Activated naive CD8-positive, alpha-beta T cell treated with anti-CD3 and anti-CD28 coated beads, Interleukin-2, amount 50 U/mL, for 16 hours (primary cell): ENCODE results near the gene KLHDC1.
"Not testable (repeated sequence)": the region's sequence is repeated elsewhere in the genome, so short reads cannot be mapped to it uniquely, and the experiment has no call there.

ENCODE experiments used
- DNase-seq: peaks from one replicate; pipeline ENCODE4 v3.0.0-alpha.2; 2020; ENCODE audit warnings: low read depth, low spot score

The KLHDC1 gene, protein sequence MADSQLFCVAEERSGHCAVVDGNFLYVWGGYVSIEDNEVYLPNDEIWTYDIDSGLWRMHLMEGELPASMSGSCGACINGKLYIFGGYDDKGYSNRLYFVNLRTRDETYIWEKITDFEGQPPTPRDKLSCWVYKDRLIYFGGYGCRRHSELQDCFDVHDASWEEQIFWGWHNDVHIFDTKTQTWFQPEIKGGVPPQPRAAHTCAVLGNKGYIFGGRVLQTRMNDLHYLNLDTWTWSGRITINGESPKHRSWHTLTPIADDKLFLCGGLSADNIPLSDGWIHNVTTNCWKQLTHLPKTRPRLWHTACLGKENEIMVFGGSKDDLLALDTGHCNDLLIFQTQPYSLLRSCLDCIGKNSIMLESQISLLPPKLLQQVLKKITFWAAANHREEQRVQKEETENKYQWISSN

DNA sequence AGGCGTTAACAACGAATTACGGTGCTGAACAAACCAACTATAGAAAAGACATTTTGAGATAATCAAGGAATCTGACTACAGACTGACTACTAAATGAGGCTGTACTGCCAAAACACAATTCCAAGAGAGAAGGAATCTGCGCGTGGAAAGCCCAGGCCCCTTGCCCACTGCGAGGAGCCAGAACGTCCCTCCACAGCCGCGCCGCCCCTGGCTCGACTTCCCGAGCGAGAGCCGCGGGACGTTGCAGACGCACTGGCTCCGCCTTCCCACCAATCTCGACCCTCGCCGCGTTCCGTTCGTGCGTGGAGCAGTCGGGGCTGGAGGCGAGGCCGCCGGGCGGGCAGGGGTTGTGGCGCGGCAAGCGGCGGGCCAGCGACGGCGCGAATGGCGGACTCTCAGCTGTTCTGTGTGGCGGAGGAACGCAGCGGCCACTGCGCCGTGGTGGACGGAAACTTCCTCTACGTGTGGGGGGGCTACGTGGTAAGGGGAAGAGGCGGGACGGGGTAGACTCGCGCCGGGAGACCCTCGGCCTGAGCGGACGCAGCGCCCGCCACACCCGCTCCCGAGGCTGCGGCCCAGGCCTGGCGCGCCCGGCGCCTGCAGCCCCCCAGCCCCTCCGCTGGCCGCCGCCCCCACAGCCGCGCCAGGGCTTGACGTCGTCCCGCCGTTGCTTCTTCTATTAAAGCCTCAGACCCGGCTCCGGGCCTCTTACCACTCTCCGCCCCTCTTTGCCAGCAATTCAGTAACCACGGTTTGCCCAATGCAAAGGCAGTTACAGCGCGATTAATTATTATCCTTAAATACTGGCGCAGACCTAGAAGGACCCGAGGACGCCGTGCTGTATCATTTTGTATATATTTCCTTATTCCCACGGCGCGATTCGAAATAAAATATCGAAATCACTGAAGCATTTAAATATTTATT lies at the start of gene KLHDC1:
KLHDC1 (plus strand) TSS at position 310 of the 924 bp plus-strand sequence; CDS start at position 385, 75 bp downstream.
- peak; percentile 40 for DNase-seq

DNA sequence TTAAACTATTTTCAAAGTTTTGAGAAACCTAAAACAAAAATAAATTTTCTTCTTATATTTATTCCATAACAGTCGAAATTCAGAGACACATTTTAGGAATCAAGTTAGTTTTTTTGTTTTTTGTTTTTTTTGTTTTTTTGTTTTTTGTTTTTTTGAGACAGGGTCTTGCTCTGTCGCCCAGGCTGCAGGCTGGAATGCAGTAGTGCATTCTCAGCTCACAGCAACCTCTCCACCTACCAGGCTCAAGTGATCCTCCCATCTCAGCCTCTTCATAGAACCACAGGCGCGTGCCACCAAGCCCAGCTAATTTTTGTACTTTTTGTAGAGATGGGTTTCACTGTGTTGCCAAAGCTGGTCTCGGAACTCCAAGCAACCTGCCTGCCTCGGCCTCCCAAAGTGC lies 39.4 kb upstream of the KLHDC1 start:
- DNase-seq: no peak

DNA sequence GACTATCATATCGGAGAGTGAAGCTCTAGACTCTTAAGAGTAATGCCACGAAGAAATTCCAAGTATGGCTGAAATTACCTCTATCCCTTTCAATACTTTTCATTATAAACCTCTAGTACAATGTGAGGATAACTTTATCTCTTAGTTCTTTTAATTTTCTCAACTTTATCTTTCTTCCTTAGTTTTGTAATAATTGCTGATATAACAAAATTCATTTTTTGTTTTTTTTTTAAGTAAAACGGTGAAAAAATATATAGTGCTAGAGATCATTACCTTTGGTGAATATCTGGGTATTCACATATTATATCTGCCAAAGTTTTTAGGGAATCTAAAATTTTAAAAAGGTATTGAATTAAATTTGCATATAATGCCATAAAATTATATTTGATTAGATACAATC lies 38.4 kb upstream of the KLHDC1 start:
- no peak for DNase-seq

DNA sequence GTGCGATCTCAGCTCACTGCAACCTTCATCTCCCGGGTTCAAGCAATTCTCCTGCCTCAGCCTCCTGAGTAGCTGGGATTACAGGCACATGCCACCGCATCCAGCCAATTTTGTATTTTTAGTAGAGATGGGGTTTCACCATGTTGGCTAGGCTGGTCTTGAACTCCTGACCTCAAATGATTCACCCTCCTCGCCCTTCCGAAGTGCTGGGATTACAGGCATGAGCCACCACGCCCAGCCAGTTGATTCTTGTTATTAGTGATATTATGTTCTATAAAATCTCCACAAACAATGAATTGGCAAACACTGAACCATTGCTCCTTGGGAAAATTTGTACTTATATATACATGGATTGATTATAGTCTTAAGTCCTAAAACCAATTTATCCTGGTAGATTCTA lies 35.4 kb upstream of the KLHDC1 start:
- DNase-seq: not testable (repeated sequence)

DNA sequence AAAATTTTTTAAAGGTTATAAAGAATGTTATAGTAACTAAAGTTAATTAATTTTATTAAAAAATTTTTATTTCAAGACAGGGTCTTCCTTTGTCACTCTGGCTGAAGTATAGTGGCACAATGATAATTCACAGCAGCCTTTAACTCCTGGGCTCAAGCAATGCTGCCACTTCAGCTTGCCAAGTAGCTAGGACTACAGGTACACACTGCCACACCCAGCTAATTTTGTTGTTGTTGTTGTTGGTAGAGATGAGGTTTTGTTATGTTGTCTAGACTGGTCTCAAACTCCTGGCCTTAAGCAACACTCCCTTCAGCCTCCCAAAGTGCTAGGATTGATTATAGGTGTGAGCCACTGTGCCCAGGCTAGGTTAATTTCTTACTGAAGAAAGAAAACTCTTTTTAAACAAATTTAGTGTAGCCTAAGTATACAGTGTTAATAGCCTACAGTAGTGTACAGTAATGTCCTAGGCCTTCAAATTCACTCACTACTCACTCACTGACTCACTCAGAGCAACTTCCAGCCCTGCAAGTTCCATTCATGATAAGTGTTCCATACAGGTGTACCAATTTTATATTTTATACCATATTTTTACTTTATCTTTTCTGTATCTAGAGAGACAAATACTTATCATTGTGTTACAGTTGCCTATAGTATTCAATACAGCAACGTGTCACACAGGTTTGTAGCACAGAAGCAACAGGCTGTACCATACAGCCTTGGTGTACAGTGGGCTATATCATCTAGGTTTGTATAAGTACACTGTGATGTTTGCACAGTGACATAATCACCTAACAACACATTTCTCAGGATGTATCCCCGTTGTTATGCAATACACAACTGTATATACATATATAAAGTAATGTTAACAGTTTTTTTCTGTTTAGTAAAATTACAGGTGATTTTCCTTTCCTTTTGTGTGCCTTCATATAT lies 33.1 kb upstream of the KLHDC1 start:
- no peak for DNase-seq

DNA sequence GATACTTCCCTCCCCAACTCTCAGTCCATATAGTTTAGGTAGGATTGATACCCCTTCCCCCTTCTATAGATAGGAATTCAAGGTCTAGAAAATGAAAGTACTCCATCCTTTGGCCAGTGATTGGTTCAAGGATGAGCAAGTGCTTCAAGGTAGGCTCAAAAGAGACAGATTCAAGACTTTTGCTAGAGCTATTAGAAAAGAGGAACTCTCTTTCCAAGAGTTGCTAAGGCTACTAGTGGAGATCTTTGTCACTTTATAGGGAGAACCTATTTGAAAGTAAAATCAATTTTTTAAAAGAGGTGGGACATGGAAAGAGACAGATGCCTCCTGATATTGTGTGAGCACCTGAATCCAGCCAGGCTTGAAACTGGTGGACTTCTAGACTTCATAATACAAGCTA lies 22.4 kb upstream of the KLHDC1 start:
- no peak for DNase-seq

DNA sequence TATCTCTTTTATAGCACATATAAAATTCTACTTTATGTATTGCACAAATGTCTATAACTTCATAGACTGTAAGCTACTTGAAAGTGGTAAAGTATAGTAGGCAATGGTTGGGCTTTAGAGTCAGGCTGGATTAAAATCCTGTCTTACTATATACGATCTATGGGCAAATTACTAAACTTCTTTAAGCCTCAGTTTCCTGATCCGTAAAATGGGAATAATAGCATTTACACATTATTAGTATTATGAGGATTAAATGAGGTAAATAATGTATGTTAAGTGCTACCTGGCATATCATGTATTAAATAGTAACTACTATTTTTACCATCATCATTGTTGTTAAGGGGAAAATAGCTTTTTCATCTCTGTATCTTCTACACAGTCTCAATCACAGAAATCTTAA lies 19.3 kb upstream of the KLHDC1 start:
- no peak for DNase-seq

DNA sequence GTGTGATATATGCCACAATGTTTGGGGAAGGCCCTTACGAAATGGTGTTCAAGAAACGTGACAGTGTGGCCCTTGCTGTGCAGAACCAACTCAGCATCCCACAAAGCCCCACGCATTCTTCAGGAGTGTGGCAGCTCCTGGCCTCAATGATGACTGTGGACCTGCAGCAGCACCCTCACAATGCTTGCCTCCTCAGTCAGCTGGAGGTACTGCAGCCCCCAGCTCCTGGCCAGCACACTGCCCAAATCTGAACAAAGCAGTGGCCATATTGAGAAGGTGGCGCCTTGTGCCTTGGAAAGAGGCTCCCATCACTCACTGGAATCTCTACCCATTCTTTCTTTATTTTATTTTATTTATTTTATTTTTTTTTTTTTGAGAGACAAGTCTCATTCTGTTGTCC lies 15.3 kb upstream of the KLHDC1 start:
- DNase-seq: no peak

DNA sequence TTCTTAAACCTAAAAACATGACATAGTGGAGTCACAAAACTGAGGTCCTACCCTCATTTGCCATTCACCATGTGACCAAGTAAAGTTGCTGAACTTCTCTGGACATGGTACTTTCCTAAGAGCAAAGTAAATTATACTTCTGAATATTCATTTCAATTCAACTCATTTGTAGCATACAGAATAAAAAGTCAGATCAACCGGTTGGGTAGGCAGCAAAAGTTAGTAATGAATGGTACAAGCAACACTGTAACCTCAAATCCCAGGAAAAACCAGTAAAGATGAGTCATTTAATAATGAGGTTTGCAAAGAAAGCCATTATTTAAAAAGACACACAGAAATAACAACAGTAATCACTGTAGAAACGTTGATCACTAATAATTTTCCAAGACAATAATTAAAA lies 13.6 kb upstream of the KLHDC1 start:
- DNase-seq: no peak

DNA sequence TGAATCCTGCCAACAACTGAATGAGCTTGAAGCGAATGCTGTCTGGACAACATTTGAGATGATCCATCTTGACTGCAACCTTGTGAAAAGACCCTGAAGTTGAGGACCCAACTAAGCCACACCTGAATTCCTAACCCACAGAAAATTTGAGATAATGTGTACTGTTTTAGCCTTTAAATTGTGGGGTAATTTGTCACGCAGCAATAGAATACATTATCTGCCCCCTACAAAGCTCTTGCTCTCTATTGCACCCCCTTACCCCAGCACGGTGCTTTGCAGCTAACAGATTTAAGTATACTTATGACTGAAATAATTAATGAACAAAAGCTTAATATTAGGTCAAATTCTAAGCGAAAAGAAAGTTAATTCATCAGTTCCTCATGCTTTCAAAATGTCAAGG lies 6.5 kb upstream of the KLHDC1 start:
- no peak for DNase-seq

DNA sequence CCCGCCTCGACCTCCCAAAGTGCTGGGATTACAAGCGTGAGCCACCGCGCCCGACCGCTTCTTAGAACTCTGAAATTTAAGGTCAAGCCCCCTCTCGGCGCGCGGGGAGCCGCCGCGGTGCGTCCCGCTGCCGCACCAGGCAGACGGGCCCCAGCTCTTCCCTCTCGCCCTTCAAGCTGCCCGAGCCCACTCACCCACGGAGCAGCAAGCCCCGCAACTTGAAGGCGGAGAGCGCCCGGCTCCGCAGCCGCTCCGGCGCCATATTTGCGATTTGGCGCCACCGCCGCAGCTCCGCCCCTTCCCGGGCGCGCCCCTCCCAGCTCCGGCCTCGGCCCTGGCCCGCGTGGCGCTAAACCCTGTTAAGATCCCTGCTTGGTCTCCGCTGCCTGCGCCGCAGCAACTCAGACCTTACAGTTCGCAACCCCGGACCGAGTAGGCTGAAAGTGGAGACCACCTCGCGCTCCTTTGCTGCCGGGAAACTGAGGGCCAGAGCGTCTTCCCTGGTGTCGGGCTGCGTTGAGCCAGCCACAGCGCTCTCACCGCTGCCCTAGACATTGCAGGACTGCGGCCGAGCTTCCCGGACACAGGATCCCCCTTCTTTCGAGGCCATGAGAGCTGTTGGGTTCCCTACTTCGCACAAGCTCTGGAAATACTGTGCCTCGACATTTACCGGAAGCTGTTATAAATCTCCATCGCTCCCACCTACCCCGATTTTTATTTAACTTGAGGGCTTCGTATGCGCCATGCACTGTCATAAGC lies 4.8 kb upstream of the KLHDC1 start, which contains the start of gene POLE2:
POLE2 (minus strand) TSS at position 273 of the 759 bp plus-strand sequence; CDS start at position 262, 11 bp downstream.
- peak; percentile 61 for DNase-seq

DNA sequence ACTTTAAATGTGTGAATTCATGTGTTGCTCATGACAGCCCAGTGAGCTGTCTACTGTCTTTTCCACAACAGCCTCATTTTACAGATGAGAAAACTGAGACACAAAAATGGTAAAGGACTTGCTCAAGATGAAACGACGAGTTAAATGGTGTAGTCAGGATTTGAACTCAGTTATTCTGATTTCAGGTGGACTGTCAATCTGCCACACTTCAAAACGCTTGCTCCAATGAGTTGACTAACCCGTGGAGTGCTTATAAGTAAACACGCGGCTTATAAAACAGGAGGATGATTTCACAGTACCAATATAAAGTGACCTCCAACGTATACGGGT lies 4.3 kb upstream of the KLHDC1 start:
- DNase-seq: no peak

DNA sequence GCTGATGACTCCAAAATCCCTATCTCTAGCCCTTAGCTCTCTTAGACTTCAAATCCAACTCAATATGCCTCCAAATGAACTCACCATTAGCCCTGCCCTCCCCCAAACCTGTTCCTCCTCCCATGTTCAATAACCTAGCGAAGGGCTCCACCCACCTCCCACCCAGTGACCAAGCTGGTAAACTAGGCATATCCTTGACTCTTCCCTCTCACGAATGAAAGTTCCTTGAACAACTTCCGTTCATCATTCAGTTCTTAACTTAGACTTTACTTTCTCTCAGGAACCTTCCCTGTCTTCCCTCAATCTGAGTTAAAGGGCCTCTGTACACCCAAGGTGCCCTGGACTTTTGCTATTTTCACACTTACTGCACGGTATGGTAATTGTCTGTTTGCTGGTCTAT lies 1.9 kb upstream of the KLHDC1 start:
- DNase-seq: no peak

DNA sequence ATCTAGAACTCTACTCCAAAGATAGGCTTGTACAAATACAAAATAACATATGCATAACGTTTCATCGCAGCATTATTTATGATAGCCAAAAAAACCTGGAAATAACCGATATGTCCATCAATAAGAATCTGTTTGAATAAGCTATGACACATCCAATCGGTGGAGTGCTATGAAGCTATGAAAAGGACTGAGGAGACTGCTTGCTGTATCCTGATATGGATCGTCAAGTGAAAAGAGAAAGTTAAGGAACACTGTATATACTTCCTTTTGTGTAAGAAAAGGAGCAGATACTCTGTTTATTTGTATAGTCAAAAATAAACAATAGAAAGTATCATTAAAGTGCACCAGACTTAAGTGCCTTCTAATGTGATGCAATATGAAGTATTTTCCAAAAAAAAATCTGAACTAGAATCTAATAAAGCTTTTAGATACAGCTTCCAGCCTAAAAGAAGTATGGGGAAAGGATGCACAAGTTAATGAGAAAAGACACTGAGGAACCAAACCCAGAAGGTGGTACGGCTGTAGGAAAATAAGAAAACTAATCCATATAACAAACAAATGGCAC lies 645 bp upstream of the KLHDC1 start:
- no peak for DNase-seq

DNA sequence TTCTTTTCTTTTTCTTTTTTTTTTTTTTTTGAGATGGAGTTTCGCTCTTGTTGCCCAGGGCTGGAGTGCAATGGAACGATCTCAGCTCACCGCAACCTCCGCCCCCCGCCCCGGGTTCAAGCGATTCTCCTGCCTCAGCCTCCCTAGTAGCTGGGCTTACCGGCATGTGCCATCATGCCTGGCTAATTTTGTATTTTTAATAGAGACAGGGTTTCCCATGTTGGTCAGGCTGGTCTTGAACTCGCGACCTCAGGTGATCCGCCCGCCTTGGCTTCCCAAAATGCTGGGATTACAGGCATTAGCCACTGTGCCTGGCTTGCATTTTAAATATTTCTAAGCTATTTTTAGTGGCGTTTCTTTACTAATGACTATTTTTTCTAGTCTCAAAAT lies 810 bp downstream of the KLHDC1 start:
- not testable (repeated sequence) for DNase-seq

DNA sequence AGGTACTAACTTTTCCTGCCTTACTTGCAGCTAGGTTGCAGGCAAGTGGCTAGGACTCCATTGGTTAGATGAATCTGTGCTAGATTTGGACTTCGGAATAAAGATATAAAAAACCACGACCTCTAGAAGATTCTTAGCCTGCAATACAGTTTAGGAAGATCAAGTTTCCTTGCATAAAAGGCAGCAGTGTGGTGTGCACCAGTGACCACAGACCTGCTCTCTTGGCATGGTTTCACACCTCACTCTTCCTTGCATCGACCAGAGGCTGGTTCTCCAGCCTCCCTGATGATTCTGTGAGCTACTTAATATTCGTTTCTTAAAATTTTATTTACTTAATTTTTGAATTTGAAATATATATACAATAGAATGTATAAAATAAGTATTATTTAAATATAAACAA lies 9.8 kb downstream of the KLHDC1 start:
- DNase-seq: no peak

DNA sequence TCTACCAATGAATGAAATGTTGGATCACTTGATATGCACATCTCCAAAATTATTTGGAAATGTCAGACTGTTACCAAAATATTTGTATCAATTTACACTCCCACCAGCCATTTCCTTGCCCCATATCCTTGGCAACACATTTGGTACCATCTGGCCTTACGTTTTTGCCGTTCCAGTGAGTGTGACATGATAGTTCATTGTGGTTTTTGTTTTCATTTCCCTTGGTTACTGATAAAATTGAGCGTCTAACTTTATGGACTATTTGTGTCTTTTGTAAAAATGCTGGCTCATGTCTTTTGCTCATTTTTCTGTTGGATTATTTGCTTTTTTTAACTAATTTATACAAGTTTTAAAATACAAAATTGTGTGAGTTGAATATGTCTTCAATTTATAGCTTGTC lies 11.0 kb downstream of the KLHDC1 start:
- DNase-seq: no peak

DNA sequence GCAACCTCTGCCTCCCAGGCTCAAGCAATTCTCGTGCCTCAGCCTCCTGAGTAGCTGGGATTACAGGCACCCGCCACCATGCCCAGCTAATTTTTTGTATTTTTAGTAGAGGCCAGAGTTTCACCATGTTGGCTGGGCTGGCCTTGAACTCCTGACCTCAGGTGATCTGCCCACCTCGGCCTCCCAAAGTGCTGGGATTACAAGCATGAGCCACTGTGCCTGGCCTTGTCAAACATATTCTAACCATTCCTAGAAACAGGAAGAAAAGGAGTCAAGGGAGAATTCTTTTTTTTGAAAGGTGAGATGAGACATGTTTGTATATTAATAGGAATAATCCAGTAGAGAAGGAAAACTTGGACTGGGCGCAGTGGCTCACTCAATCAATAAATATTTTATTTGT lies 11.6 kb downstream of the KLHDC1 start:
- not testable (repeated sequence) for DNase-seq

DNA sequence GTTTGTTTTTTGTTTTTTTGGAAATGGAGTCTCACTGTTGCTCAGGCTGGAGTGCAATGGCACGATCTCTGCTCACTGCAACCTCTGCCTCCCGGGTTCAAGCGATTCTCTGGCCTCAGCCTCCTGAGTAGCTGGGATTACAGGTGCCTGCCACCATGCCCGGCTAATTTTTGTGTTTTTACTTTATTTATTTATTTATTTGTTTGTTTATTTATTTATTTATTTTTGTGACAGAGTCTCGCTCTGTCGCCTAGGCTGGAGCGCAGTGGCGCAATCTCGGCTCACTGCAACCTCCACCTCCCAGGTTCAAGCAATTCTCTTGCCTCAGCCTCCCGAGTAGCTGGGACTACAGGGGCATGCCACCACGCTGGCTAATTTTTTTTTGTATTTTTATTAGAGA lies 18.1 kb downstream of the KLHDC1 start:
- not testable (repeated sequence) for DNase-seq

DNA sequence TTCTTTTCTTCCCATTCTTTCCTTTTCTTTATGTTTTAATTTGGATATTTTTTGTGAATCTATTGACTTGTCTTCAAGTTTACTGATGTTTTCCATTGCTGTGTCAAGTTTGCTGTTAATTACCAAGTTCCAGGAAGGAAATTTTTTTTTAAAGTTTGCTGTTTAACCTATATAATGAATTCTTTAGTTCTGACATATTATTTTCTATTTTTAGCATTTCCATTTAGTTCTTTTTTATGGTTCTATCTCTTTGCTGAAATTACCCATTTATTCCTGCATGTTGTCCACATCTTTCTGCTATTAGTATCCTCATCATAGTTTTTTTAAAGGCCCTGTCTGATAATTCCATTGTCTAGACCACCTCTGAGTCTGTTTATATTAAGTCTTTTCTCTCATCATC lies 27.8 kb downstream of the KLHDC1 start:
- DNase-seq: no peak
